ENCODE measurements around the gene TBRG4. TPM values are rescaled to one million over a fixed set of nuclear protein-coding genes. Genes with fewer than 3 reads are reported as not detected.
"Not testable (repeated sequence)": the region's sequence is repeated elsewhere in the genome, so short reads cannot be mapped to it uniquely, and the experiment has no call there.

Gene TBRG4
- polyA plus RNA-seq, 1 experiment: 75.5 TPM

DNA sequence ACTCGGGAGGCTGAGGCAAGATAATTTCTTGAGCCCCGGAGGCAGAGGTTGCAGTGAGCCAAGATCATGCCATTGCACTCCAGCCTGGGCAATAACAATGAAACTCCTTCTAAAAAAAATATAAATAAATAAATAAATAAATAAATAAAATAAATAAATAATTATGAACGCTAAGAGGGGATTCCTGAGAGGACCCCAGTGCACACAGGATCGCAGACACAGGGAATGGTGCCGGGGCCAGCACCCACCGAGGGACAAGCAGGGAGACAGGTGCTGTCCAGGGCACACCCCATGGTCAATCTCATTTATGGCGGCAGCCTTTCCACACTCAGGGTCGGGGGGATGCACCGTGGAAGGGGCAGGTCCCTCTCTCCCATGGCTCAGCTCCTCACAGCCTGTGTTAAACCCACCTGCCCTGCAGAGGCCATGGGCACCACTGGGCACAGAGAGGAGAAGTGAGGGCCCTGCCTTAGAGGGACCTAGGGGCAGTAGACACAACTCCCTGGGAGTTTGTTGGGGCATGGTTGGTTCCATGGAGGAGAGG is 43.9 kb upstream of the TBRG4 start:
- ChIA-PET POLR2A (no interaction called here), CTCF (interaction anchor here (0.7 to 6.2 kb wide), 2 partner anchors 10 to 104 kb away, joined by 3 to 74 read pairs; no protein-coding TSS in a partner anchor)
- DNase-seq (ENCODE audit: low read depth): no peak
- Histone ChIP-seq H3K4me3 (ENCODE audit: low read depth, low read length) (no peak overlapping the region), H3K36me3 (ENCODE audit: control insufficient read depth, insufficient read depth, low read length) (no peaks in the 10 kb centered on the region), H3K27me3 (ENCODE audit: control insufficient read depth, insufficient read depth, low read length) (peaks cover 18% of the 10 kb centered on the region)
- TF ChIP-seq, protein P1, sequence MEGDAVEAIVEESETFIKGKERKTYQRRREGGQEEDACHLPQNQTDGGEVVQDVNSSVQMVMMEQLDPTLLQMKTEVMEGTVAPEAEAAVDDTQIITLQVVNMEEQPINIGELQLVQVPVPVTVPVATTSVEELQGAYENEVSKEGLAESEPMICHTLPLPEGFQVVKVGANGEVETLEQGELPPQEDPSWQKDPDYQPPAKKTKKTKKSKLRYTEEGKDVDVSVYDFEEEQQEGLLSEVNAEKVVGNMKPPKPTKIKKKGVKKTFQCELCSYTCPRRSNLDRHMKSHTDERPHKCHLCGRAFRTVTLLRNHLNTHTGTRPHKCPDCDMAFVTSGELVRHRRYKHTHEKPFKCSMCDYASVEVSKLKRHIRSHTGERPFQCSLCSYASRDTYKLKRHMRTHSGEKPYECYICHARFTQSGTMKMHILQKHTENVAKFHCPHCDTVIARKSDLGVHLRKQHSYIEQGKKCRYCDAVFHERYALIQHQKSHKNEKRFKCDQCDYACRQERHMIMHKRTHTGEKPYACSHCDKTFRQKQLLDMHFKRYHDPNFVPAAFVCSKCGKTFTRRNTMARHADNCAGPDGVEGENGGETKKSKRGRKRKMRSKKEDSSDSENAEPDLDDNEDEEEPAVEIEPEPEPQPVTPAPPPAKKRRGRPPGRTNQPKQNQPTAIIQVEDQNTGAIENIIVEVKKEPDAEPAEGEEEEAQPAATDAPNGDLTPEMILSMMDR (IDR thresholded peaks at IDR 0.05; ENCODE audit: insufficient read depth, low read depth, low read length): no peak

DNA sequence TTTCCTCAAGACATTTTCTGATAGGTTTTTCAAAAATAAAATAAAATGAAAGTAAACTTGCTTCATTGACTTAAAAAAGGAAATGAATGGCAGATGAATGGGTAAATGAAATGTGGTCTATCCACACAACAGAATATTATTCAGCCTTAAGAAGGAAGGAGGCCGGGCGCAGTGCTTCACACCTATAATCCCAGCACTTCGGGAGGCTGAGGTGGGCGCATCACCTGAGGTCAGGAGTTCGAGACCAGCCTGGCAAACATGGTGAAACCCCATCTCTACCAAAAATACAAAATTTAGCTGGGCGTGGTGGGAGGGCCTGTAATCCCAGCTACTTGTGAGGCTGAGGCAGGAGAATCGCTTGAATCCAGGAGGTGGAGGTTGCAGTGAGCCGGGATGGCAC is 42.4 kb upstream of the TBRG4 start:
- H3K27me3 ChIP-seq (ENCODE audit: control insufficient read depth, insufficient read depth, low read length): peaks cover 19% of the 10 kb centered on the region
- CTCF ChIA-PET: interaction anchor here (0.8 to 6.2 kb wide), 4 partner anchors 81 to 715 kb away, joined by 3 to 74 read pairs (median 6); no protein-coding TSS in a partner anchor
- H3K4me3 ChIP-seq (ENCODE audit: low read depth, low read length); H3K36me3 ChIP-seq (ENCODE audit: control insufficient read depth, insufficient read depth, low read length); POLR2A ChIA-PET; DNase-seq (ENCODE audit: low read depth): not testable (repeated sequence)

- H3K4me3 ChIP-seq (ENCODE audit: low read depth, low read length): no peak overlapping the region
- ChIA-PET CTCF (interaction anchor here (2.0 to 6.2 kb wide), 3 partner anchors 107 to 701 kb away, joined by 6 to 74 read pairs (median 9); no protein-coding TSS in a partner anchor), POLR2A (no interaction called here)
- no peak for DNase-seq (ENCODE audit: low read depth)
- TF ChIP-seq, protein P1 (IDR thresholded peaks at IDR 0.05; ENCODE audit: insufficient read depth, low read depth, low read length): no peak
- peaks cover 18% of the 10 kb centered on the region for H3K27me3 ChIP-seq (ENCODE audit: control insufficient read depth, insufficient read depth, low read length)
- H3K36me3 ChIP-seq (ENCODE audit: control insufficient read depth, insufficient read depth, low read length): no peaks in the 10 kb centered on the region
Measured at GRCh38 chr7:45153233-45153632, 41.7 kb upstream of the TBRG4 start.

- Histone ChIP-seq H3K27me3 (ENCODE audit: control insufficient read depth, insufficient read depth, low read length) (peaks cover 13% of the 10 kb centered on the region), H3K4me3 (ENCODE audit: low read depth, low read length) (no peak overlapping the region), H3K36me3 (ENCODE audit: control insufficient read depth, insufficient read depth, low read length) (no peaks in the 10 kb centered on the region)
- no peak for DNase-seq (ENCODE audit: low read depth)
- ChIA-PET POLR2A (no interaction called here), CTCF (interaction anchor here (1.1 to 6.2 kb wide), 3 partner anchors 99 to 703 kb away, joined by 3 to 74 read pairs (median 6); no protein-coding TSS in a partner anchor)
- TF ChIP-seq, protein P1 (IDR thresholded peaks at IDR 0.05; ENCODE audit: insufficient read depth, low read depth, low read length): no peak
Measured at GRCh38 chr7:45151967-45152366, 40.5 kb upstream of the TBRG4 start.

DNA sequence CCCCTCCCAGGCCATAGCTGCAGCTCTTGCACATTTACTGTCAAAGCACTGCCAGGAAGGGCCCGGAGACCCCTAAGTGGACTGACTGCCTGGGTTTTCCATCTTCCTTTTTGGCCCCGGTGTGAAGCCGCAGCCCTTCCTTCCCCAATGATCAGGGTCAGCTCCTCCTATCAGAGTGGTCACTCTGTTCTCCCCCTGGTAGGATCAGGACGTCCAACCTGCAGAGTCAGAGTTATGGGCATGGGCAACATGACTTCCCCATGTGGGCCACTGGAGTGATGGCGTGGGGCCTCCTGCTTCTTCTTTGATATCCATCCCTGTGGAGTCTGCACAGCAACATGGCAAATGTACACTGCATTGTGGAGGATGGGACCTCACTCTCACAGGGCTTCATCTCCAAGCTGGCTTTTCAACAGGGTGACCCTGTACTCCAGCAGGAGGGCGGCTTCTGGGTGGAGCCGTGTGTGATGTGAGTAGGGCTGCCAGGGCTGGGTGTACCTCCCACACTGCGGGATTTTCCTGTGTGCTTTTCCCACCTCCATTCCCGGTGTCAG is 39.7 kb upstream of the TBRG4 start:
- Histone ChIP-seq H3K4me3 (ENCODE audit: low read depth, low read length) (no peak overlapping the region), H3K27me3 (ENCODE audit: control insufficient read depth, insufficient read depth, low read length) (peaks cover 11% of the 10 kb centered on the region), H3K36me3 (ENCODE audit: control insufficient read depth, insufficient read depth, low read length) (no peaks in the 10 kb centered on the region)
- ChIA-PET CTCF (interaction anchor here (2.2 to 6.2 kb wide), 2 partner anchors 109 to 703 kb away, joined by 6 to 74 read pairs; no protein-coding TSS in a partner anchor), POLR2A (no interaction called here)
- TF ChIP-seq, protein P1 (IDR thresholded peaks at IDR 0.05; ENCODE audit: insufficient read depth, low read depth, low read length): no peak
- DNase-seq (ENCODE audit: low read depth): no peak
